Liver (tissue), 9 donors: ENCODE data around the gene SMARCA1. TPM values are rescaled to one million over a fixed set of nuclear protein-coding genes. Genes with fewer than 3 reads are reported as not detected.

Experiments
- DNase-seq: peaks from one replicate; pipeline ENCODE4 v3.0.0-alpha.2; 2017; ENCODE audit warnings: low spot score
- H3K27ac ChIP-seq, 2 donors: one replicate each; pipeline ENCODE4 v1.7.0; 2013; ENCODE audit warnings: inconsistent platforms in 2 of 2, low read length in 2 of 2, control low read depth in 1 of 2, low read depth in 1 of 2, mild to moderate bottlenecking in 1 of 2
- H3K27me3 ChIP-seq, 4 donors: one replicate each; pipeline versions ENCODE4 v1.6.1 to v1.7.0; 2013; ENCODE audit warnings: low read length in 3 of 4, inconsistent platforms in 1 of 4, mild to moderate bottlenecking in 1 of 4, moderate library complexity in 1 of 4; ENCODE audit not compliant: control insufficient read depth in 4 of 4, insufficient read depth in 4 of 4
- H3K36me3 ChIP-seq, 4 donors: one replicate each; pipeline versions ENCODE4 v1.6.1 to v1.7.0; 2013; ENCODE audit warnings: low read length in 3 of 4, mild to moderate bottlenecking in 3 of 4, low read depth in 1 of 4, moderate library complexity in 1 of 4; ENCODE audit not compliant: control insufficient read depth in 4 of 4, insufficient read depth in 3 of 4
- H3K4me1 ChIP-seq, 4 donors: one replicate each; pipeline versions ENCODE4 v1.6.1 to v1.7.0; 2013; ENCODE audit warnings: low read length in 3 of 4, mild to moderate bottlenecking in 3 of 4, moderate library complexity in 1 of 4; ENCODE audit not compliant: control insufficient read depth in 4 of 4, insufficient read depth in 4 of 4
- H3K4me3 ChIP-seq, 3 donors: one replicate each; pipeline versions ENCODE4 v1.6.1 to v1.7.0; 2013; ENCODE audit warnings: low read length in 3 of 3, control low read depth in 1 of 3, low read depth in 1 of 3, mild to moderate bottlenecking in 1 of 3
- H3K9ac ChIP-seq, 2 donors: one replicate each; pipeline ENCODE4 v1.7.0; 2013; ENCODE audit warnings: low read length in 2 of 2, mild to moderate bottlenecking in 2 of 2, moderate library complexity in 2 of 2, control low read depth in 1 of 2, low read depth in 1 of 2
- H3K9me3 ChIP-seq, 4 donors: one replicate each; pipeline versions ENCODE4 v1.6.1 to v1.7.0; 2013; ENCODE audit warnings: low read length in 3 of 4; ENCODE audit not compliant: control insufficient read depth in 4 of 4
- CTCF ChIP-seq: fragments of 150-350 bp; IDR thresholded peaks from 2 replicates; pipeline ENCODE4 v1.5.1; 2017; ENCODE audit warnings: improper control_type of control experiment, low read depth, low read length; ENCODE audit not compliant: missing input control
- EGR1 ChIP-seq, 2 donors: IDR thresholded peaks; 2 replicates each; pipeline ENCODE4 v1.6.1; 2016 to 2018; ENCODE audit warnings: antibody characterized with exemption in 2 of 2, low read depth in 2 of 2
- FOXA1 ChIP-seq: IDR thresholded peaks from 2 replicates; pipeline ENCODE4 v1.6.1; 2016; ENCODE audit warnings: antibody characterized with exemption
- FOXA2 ChIP-seq: IDR thresholded peaks from 2 replicates; pipeline ENCODE4 v1.6.1; 2016; ENCODE audit warnings: antibody characterized with exemption
- GABPA ChIP-seq, 2 donors: IDR thresholded peaks in 1 of 2; conservative IDR thresholded peaks in 1 of 2; 2 replicates each; pipeline ENCODE4 v1.6.1; 2016; ENCODE audit warnings: antibody characterized with exemption in 2 of 2, mild to moderate bottlenecking in 1 of 2, moderate library complexity in 1 of 2
- HNF4A ChIP-seq, 2 donors: conservative IDR thresholded peaks; 2 replicates each; pipeline ENCODE4 v1.6.1; 2016; ENCODE audit warnings: antibody characterized with exemption in 2 of 2, mild to moderate bottlenecking in 2 of 2
- HNF4G ChIP-seq: IDR thresholded peaks from 2 replicates; pipeline ENCODE4 v1.6.1; 2016; ENCODE audit warnings: antibody characterized with exemption
- JUND ChIP-seq, 2 donors: IDR thresholded peaks; 2 replicates each; pipeline ENCODE4 v1.6.1; 2016; ENCODE audit warnings: antibody characterized with exemption in 2 of 2
- MAX ChIP-seq: IDR thresholded peaks from 2 replicates; pipeline ENCODE4 v1.6.1; 2016; ENCODE audit warnings: antibody characterized with exemption
- NR2F2 ChIP-seq: IDR thresholded peaks from 2 replicates; pipeline ENCODE4 v1.6.1; 2016; ENCODE audit warnings: antibody characterized with exemption
- RAD21 ChIP-seq, 2 donors: IDR thresholded peaks; 2 replicates each; pipeline ENCODE4 v1.6.1; 2016; ENCODE audit warnings: antibody characterized with exemption in 2 of 2, mild to moderate bottlenecking in 2 of 2
- REST ChIP-seq: IDR thresholded peaks from 2 replicates; pipeline ENCODE4 v1.6.1; 2016; ENCODE audit warnings: antibody characterized with exemption, mild to moderate bottlenecking
- RXRA ChIP-seq, 2 donors: IDR thresholded peaks; 2 replicates each; pipeline ENCODE4 v1.6.1; 2017 to 2018; ENCODE audit warnings: antibody characterized with exemption in 2 of 2, mild to moderate bottlenecking in 1 of 2
- SP1 ChIP-seq: IDR thresholded peaks from 2 replicates; pipeline ENCODE4 v1.6.1; 2018; ENCODE audit warnings: antibody characterized with exemption, mild to moderate bottlenecking
- TAF1 ChIP-seq: conservative IDR thresholded peaks from 2 replicates; pipeline ENCODE4 v1.6.1; 2016; ENCODE audit warnings: antibody characterized with exemption, mild to moderate bottlenecking
- YY1 ChIP-seq: IDR thresholded peaks from 2 replicates; pipeline ENCODE4 v1.6.1; 2016; ENCODE audit warnings: antibody characterized with exemption, mild to moderate bottlenecking
- ZBTB33 ChIP-seq: IDR thresholded peaks from 2 replicates; pipeline ENCODE4 v1.6.1; 2016; ENCODE audit warnings: antibody characterized with exemption
- WGBS: extraction: QIAGEN DNeasy Blood & Tissue Kit; methylation state at CpG from one replicate; pipeline ENCODE4 v1.1.7; 2013; 5-methylcytosine and 5-hydroxymethylcytosine counted together
- polyA plus RNA-seq, 2 donors: library from polyadenylated mRNA; stranded (reverse) in 1 of 2; unstranded in 1 of 2; fragments of 200-250 nt in 1 of 2; fragments of >200 nt in 1 of 2; fragmentation: Nextera tagmentation in 1 of 2; extraction: Ambion mirVana in 1 of 2; gene quantifications; one replicate each; pipeline versions ENCODE4 v1.2.1 to v1.2.3, GENCODE V29; 2013 to 2015
- total RNA-seq, 2 donors: library from RNA; depleted of rRNA; stranded (reverse); fragments of >200 nt; gene quantifications; one replicate each; pipeline ENCODE4 v1.2.3, GENCODE V29; 2014
- TF ChIP-seq, protein P1 (sequence below): IDR thresholded peaks from 2 replicates; pipeline ENCODE4 v1.6.1; 2016; ENCODE audit warnings: antibody characterized with exemption
- donor health status: healthy.
- donor health status: healthy.
- donor health status: healthy.
- donor health status: healthy.
- donor health status: healthy.

The SMARCA1 gene
- total and polyA plus RNA-seq, 4 donors = 14.7 to 44.2 (median 23.9) TPM

DNA sequence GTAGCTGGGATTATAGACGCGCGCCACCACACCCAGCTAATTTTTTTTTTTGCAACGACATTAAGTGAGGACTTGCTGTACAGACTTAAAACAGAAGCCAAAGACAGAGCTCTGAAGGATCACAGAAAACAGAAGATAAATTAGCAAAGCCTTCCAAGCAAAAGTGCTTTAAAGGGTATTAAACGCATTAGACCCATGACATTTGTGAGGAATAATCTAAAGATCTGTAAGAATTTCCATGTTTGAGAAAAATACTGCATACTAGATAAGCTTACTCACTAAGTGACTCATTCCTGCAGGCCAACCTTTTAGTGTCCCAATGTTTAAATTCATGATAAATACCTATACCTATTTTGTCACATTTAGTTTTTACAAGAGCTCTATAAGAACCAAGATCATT lies 27.4 kb downstream of the SMARCA1 start:
- Histone ChIP-seq H3K27ac (no peak overlapping the region), H3K4me3 (no peak overlapping the region), H3K27me3 (no peaks in the 10 kb centered on the region), H3K4me1 (no peaks in the 10 kb centered on the region), H3K36me3 (peaks cover 2 to 47% (median 26%) of the 10 kb centered on the region in 4 donors), H3K9ac (no peak overlapping the region), H3K9me3 (no peaks in the 10 kb centered on the region)
- no peak for DNase-seq
- WGBS = 90% methylated on average over 5 of the region's 5 CpGs
- TF ChIP-seq RXRA (IDR thresholded peaks at IDR 0.05) = no peak
- no peak for TF ChIP-seq ZBTB33
- no peak for TF ChIP-seq JUND (IDR thresholded peaks at IDR 0.05)
- no peak for TF ChIP-seq EGR1 (IDR thresholded peaks at IDR 0.05; ENCODE audit: low read depth in 2 of 2)
- no peak for TF ChIP-seq YY1
- no peak for TF ChIP-seq MAX
- no peak for TF ChIP-seq HNF4G
- TF ChIP-seq, protein P1, sequence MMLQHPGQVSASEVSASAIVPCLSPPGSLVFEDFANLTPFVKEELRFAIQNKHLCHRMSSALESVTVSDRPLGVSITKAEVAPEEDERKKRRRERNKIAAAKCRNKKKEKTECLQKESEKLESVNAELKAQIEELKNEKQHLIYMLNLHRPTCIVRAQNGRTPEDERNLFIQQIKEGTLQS = no peak

GRCh38 chrX:129494887-129495286 lies 28.4 kb downstream of the SMARCA1 start:
- Histone ChIP-seq H3K9ac (no peak overlapping the region), H3K36me3 (peaks cover 2 to 43% (median 28%) of the 10 kb centered on the region in 4 donors), H3K27me3 (no peaks in the 10 kb centered on the region), H3K4me1 (no peaks in the 10 kb centered on the region), H3K9me3 (no peaks in the 10 kb centered on the region), H3K27ac (no peak overlapping the region), H3K4me3 (no peak overlapping the region)
- DNase-seq = no peak
- TF ChIP-seq ZBTB33 = no peak
- TF ChIP-seq HNF4A (conservative IDR thresholded peaks at IDR 0.05) = no peak
- no peak for TF ChIP-seq REST
- no peak for TF ChIP-seq GABPA (IDR thresholded peaks at IDR 0.05 in 1 of 2, conservative IDR thresholded peaks at IDR 0.05 in 1 of 2)
- no peak for TF ChIP-seq MAX
- TF ChIP-seq HNF4G = no peak
- no peak for TF ChIP-seq RXRA (IDR thresholded peaks at IDR 0.05)
- TF ChIP-seq NR2F2 = no peak
- no peak for TF ChIP-seq FOXA1
- TF ChIP-seq JUND (IDR thresholded peaks at IDR 0.05) = no peak
- no peak for TF ChIP-seq EGR1 (IDR thresholded peaks at IDR 0.05; ENCODE audit: low read depth in 2 of 2)
- TF ChIP-seq RAD21 (IDR thresholded peaks at IDR 0.05) = no peak
- TF ChIP-seq, protein P1 = no peak
- TF ChIP-seq FOXA2 = no peak
- TF ChIP-seq CTCF = no peak
- no peak for TF ChIP-seq SP1
- no peak for TF ChIP-seq TAF1
- TF ChIP-seq YY1 = no peak
- 91% methylated on average over 2 of the region's 2 CpGs for WGBS
